Naive thymus-derived CD4-positive, alpha-beta T cell (primary cell): ENCODE measurements around the gene RNASE3. TPM values are rescaled to one million over a fixed set of nuclear protein-coding genes. Genes with fewer than 3 reads are reported as not detected.
"Not testable (repeated sequence)": the region's sequence is repeated elsewhere in the genome, so short reads cannot be mapped to it uniquely, and the experiment has no call there.

Experiments used
- ATAC-seq: fragments of 150-1000 bp; cut with Tn5 transposase; 2 replicates; pipeline ENCODE4 v1.10.0; 2021; ENCODE audit warnings: mild to moderate bottlenecking, moderate library complexity
- CTCF ChIA-PET: fragments of 350-600 bp; sonication (Branson Sonifier 250); formaldehyde crosslinking; loops from one replicate; lab custom pipeline; 2021; ENCODE audit warnings: antibody characterized with exemption; lab: Charles Lee
- POLR2A ChIA-PET: fragments of 350-600 bp; sonication (Branson Sonifier 250); formaldehyde crosslinking; loops from one replicate; lab custom pipeline; 2021; ENCODE audit warnings: antibody characterized with exemption, inconsistent platforms; lab: Charles Lee
- DNase-seq, 9 donors: peaks; one replicate each; pipeline versions ENCODE4 v3.0.0 to v3.0.0-alpha.2; 2020 to 2022; ENCODE audit warnings: mixed read lengths in 1 of 9
- H3K27ac ChIP-seq: one replicate; pipeline ENCODE4 v1.7.0; 2013; ENCODE audit warnings: mild to moderate bottlenecking, low read depth, low read length, moderate library complexity
- H3K27me3 ChIP-seq, 2 donors: one replicate each; pipeline ENCODE4 v1.7.0; 2013; ENCODE audit warnings: low read length in 2 of 2, mild to moderate bottlenecking in 2 of 2, moderate library complexity in 2 of 2; ENCODE audit not compliant: control insufficient read depth in 2 of 2, insufficient read depth in 2 of 2
- H3K36me3 ChIP-seq, 3 experiments: 1 replicate in 2 of 3; 2 replicates in 1 of 3; pipeline ENCODE4 v1.7.0; 2013; ENCODE audit warnings: low read length in 3 of 3, mild to moderate bottlenecking in 3 of 3, moderate library complexity in 1 of 3; ENCODE audit not compliant: insufficient read depth in 3 of 3, control insufficient read depth in 2 of 3
- H3K4me1 ChIP-seq, 2 donors: one replicate each; pipeline ENCODE4 v1.7.0; 2013; ENCODE audit warnings: low read length in 2 of 2, mild to moderate bottlenecking in 2 of 2, moderate library complexity in 1 of 2; ENCODE audit not compliant: control insufficient read depth in 2 of 2, insufficient read depth in 2 of 2
- H3K4me3 ChIP-seq: 2 replicates; pipeline ENCODE4 v1.7.0; 2013; ENCODE audit warnings: mild to moderate bottlenecking, low read length
- H3K9me3 ChIP-seq, 3 experiments: 1 replicate in 2 of 3; 2 replicates in 1 of 3; pipeline ENCODE4 v1.7.0; 2013; ENCODE audit warnings: low read length in 3 of 3; ENCODE audit not compliant: control insufficient read depth in 2 of 3
- H3K27ac Mint-ChIP-seq, 9 donors: one replicate each; pipeline ENCODE4 v1.8.0; 2020 to 2022; ENCODE audit warnings: mixed read lengths in 9 of 9, mild to moderate bottlenecking in 8 of 9, moderate library complexity in 5 of 9, inconsistent platforms in 2 of 9
- H3K27me3 Mint-ChIP-seq, 5 donors: one replicate each; pipeline ENCODE4 v1.8.0; 2021 to 2022; ENCODE audit warnings: mixed read lengths in 5 of 5, mild to moderate bottlenecking in 1 of 5
- H3K36me3 Mint-ChIP-seq, 5 donors: one replicate each; pipeline ENCODE4 v1.8.0; 2020 to 2022; ENCODE audit warnings: mixed read lengths in 5 of 5, mild to moderate bottlenecking in 3 of 5, inconsistent platforms in 1 of 5
- H3K4me1 Mint-ChIP-seq, 7 donors: one replicate each; pipeline ENCODE4 v1.8.0; 2020 to 2022; ENCODE audit warnings: mixed read lengths in 7 of 7, mild to moderate bottlenecking in 3 of 7, inconsistent platforms in 1 of 7
- H3K4me3 Mint-ChIP-seq, 10 donors: one replicate each; pipeline ENCODE4 v1.8.0; 2020 to 2022; ENCODE audit warnings: mild to moderate bottlenecking in 10 of 10, mixed read lengths in 10 of 10, moderate library complexity in 6 of 10, inconsistent platforms in 2 of 10
- H3K9me3 Mint-ChIP-seq, 11 donors: one replicate each; pipeline ENCODE4 v1.8.0; 2020 to 2022; ENCODE audit warnings: mixed read lengths in 11 of 11, mild to moderate bottlenecking in 4 of 11, inconsistent platforms in 1 of 11, moderate library complexity in 1 of 11
- intact Hi-C, 2 donors: fragments of 100-400 bp; cut with micrococcal nuclease; formaldehyde crosslinking; loops; one replicate each; pipeline ENCODE4 v1.15.1; 2023
- polyA plus RNA-seq, 2 donors: library from polyadenylated mRNA; unstranded; fragments of 300-500 nt; fragmentation: Illumina TruSeq; gene quantifications; one replicate each; pipeline ENCODE4 v1.2.3, GENCODE V29; 2021
- total RNA-seq, 6 experiments: library from RNA in 5 of 6; stranded (reverse) in 5 of 6; gene quantifications; 1 replicate in 5 of 6; 2 replicates in 1 of 6; pipeline ENCODE4 v1.2.3 and lab custom pipeline; 2021 to 2026

RNASE3 gene
- 1 to 10 TPM in 1 of 5 experiments, not detected in 4; 1.1 TPM for total RNA-seq
- polyA plus RNA-seq, result not detected
- total RNA-seq (lab: John Stamatoyannopoulos, UW), result not detected

DNA sequence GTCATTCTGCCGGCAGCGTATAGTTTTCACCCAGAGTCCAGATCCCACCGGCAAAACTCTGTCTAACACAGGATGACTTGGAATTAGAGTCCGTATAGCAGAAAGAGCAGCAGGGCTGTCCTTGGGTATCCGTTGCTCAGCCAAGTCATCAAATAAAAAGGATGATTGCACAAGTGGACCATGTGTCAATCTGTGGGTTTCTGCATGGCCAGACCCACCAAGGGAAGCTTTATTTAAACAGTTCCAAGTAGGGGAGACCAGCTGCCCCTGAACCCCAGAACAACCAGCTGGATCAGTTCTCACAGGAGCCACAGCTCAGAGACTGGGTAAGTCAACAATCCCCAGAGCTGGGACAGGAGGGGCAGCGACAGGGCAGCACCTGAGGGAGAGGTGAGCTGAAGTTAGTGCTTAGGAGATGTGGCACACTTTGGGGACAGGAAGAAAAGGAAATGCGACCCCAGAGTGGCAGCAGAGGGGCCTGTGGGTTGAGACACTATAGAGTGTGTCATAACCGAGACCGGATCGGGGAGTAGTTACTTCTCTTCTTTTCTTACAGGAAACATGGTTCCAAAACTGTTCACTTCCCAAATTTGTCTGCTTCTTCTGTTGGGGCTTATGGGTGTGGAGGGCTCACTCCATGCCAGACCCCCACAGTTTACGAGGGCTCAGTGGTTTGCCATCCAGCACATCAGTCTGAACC, at the start of gene RNASE3:
Gene RNASE3 (plus strand): TSS at position 260 of the 700 bp plus-strand sequence. CDS start 302 bp downstream, at position 562.
- intact Hi-C loops, H3K27ac ChIP-seq, H3K4me3 ChIP-seq, H3K4me1 Mint-ChIP-seq, H3K27ac Mint-ChIP-seq, POLR2A ChIA-PET, H3K36me3 ChIP-seq, H3K4me1 ChIP-seq, H3K27me3 ChIP-seq, H3K9me3 ChIP-seq, H3K9me3 Mint-ChIP-seq, H3K36me3 Mint-ChIP-seq, H3K4me3 Mint-ChIP-seq, CTCF ChIA-PET, DNase-seq: not testable (repeated sequence)
- H3K27me3 Mint-ChIP-seq, result peaks cover 6 to 33% (median 28%) of the 10 kb centered on the region in 5 donors
- peak; percentile 36 for ATAC-seq

- H3K4me1 ChIP-seq, result no peaks in the 10 kb centered on the region
- CTCF ChIA-PET, result interaction anchor here (1.1 to 1.2 kb wide), 2 partner anchors 11 to 86 kb away, joined by 4 read pairs; no protein-coding TSS in a partner anchor
- H3K27ac ChIP-seq, result no peak overlapping the region
- no peaks in the 10 kb centered on the region for H3K4me1 Mint-ChIP-seq
- no peak overlapping the region for H3K4me3 ChIP-seq
- intact Hi-C loops, result no loop called here
- H3K9me3 Mint-ChIP-seq, result no peaks in the 10 kb centered on the region
- peak overlapping the region in 1 of 9 donors; percentile 12 for H3K27ac Mint-ChIP-seq
- H3K36me3 ChIP-seq, result no peaks in the 10 kb centered on the region
- ATAC-seq (no peak), DNase-seq (no peak)
- no peaks in the 10 kb centered on the region for H3K27me3 ChIP-seq
- POLR2A ChIA-PET, result no interaction called here
- no peaks in the 10 kb centered on the region for H3K9me3 ChIP-seq
- peaks cover 0 to 20% (median 7%) of the 10 kb centered on the region in 5 donors for H3K27me3 Mint-ChIP-seq
- peak overlapping the region in 1 of 10 donors; percentile 6 for H3K4me3 Mint-ChIP-seq
- no peaks in the 10 kb centered on the region for H3K36me3 Mint-ChIP-seq
These were observed 44.6 kb upstream of the RNASE3 start for GRCh38 chr14:20846560-20846959.

GRCh38 chr14:20848316-20848954, 42.8 kb upstream of the RNASE3 start:
- H3K36me3 Mint-ChIP-seq, result no peaks in the 10 kb centered on the region
- H3K4me1 Mint-ChIP-seq, result no peaks in the 10 kb centered on the region
- intact Hi-C loops, result no loop called here
- DNase-seq, result no peak
- H3K9me3 Mint-ChIP-seq, result no peaks in the 10 kb centered on the region
- H3K27me3 ChIP-seq, result no peaks in the 10 kb centered on the region
- no peaks in the 10 kb centered on the region for H3K36me3 ChIP-seq
- H3K27ac Mint-ChIP-seq, result peak overlapping the region in 1 of 9 donors; percentile 63
- H3K27me3 Mint-ChIP-seq, result peaks cover 0 to 18% (median 7%) of the 10 kb centered on the region in 5 donors
- no peaks in the 10 kb centered on the region for H3K9me3 ChIP-seq
- H3K4me1 ChIP-seq, result no peaks in the 10 kb centered on the region
- H3K27ac ChIP-seq, result no peak overlapping the region
- ATAC-seq, result peak; percentile 75
- no peak overlapping the region for H3K4me3 ChIP-seq
- CTCF ChIA-PET, result interaction anchor here (1.8 kb wide), 1 partner anchor 9 kb away, joined by 5 read pairs; no protein-coding TSS in a partner anchor
- no peak overlapping the region for H3K4me3 Mint-ChIP-seq
- POLR2A ChIA-PET, result no interaction called here

DNA sequence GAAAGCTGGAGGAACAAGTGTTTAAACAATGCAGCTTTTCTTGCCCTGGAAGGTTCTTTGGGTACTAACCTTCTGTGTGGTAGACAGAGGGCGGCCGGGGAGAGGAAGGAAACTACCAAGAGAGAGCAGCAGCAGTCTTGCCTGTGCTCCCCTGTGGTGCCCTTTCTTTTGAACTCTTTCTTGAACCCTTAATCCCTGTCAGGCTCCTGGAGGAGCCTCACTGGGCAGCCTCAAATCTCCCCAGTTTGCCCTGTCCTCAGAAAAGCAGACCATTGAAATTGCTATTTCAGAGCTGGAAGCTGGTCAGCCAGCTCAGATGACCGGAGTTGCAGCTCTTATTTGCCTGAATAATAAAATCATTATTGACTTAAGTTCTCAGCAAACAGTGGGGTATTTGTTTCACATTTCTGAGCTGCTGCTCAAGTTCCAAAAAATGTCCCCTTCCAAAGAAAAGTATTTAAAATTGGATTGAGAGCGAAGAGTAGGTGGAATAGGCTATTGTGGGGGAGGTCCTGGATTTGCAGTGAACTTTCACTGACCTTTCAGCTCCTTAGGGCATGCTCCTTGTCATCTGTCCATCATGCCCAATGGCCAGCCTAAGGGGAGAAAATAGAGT, 42.1 kb upstream of the RNASE3 start:
- no peak overlapping the region for H3K27ac Mint-ChIP-seq
- Histone ChIP-seq H3K27me3 (no peaks in the 10 kb centered on the region), H3K4me3 (no peak overlapping the region), H3K36me3 (no peaks in the 10 kb centered on the region), H3K4me1 (no peaks in the 10 kb centered on the region), H3K9me3 (no peaks in the 10 kb centered on the region), H3K27ac (no peak overlapping the region)
- intact Hi-C loops, result no loop called here
- H3K27me3 Mint-ChIP-seq, result peaks cover 0 to 18% (median 7%) of the 10 kb centered on the region in 5 donors
- H3K9me3 Mint-ChIP-seq, result no peaks in the 10 kb centered on the region
- no peaks in the 10 kb centered on the region for H3K4me1 Mint-ChIP-seq
- no peak for ATAC-seq
- H3K36me3 Mint-ChIP-seq, result no peaks in the 10 kb centered on the region
- DNase-seq, result no peak
- no peak overlapping the region for H3K4me3 Mint-ChIP-seq
- POLR2A ChIA-PET, result no interaction called here
- CTCF ChIA-PET, result interaction anchor here (1.1 to 1.8 kb wide), 2 partner anchors 9 to 24 kb away, joined by 3 to 5 read pairs; no protein-coding TSS in a partner anchor

DNA sequence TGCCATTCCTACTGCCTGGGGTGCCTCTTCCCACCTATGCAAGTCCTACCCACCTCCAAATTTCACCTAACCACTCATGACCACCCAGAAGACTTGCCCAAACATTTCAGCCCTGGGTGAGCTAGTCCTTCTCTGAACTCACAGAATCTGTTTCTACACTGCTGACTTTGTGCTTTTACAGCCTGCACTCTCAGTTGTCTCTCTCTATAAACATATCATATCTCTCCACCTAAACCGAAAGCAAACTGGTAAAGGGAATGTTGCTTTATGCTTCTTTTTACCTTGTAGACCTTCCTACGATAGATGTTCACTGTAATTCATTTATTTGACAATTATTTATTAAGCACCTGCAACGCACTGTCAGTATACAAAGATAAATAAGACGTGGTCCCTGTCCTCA, 38.1 kb upstream of the RNASE3 start:
- Mint-ChIP-seq H3K36me3 (no peaks in the 10 kb centered on the region), H3K9me3 (no peaks in the 10 kb centered on the region), H3K4me3 (no peak overlapping the region), H3K27ac (no peak overlapping the region), H3K27me3 (peaks cover 7 to 28% (median 13%) of the 10 kb centered on the region in 5 donors), H3K4me1 (peaks cover 0 to 7% (median 0%) of the 10 kb centered on the region in 7 donors)
- ATAC-seq, result no peak
- Histone ChIP-seq H3K27ac (no peak overlapping the region), H3K9me3 (no peaks in the 10 kb centered on the region), H3K27me3 (no peaks in the 10 kb centered on the region), H3K4me1 (no peaks in the 10 kb centered on the region), H3K4me3 (no peak overlapping the region), H3K36me3 (no peaks in the 10 kb centered on the region)
- intact Hi-C loops, result no loop called here
- CTCF ChIA-PET, result no interaction called here
- POLR2A ChIA-PET, result interaction anchor here (0.6 kb wide), 1 partner anchor 297 kb away, joined by 3 read pairs; no protein-coding TSS in a partner anchor
- no peak for DNase-seq

DNA sequence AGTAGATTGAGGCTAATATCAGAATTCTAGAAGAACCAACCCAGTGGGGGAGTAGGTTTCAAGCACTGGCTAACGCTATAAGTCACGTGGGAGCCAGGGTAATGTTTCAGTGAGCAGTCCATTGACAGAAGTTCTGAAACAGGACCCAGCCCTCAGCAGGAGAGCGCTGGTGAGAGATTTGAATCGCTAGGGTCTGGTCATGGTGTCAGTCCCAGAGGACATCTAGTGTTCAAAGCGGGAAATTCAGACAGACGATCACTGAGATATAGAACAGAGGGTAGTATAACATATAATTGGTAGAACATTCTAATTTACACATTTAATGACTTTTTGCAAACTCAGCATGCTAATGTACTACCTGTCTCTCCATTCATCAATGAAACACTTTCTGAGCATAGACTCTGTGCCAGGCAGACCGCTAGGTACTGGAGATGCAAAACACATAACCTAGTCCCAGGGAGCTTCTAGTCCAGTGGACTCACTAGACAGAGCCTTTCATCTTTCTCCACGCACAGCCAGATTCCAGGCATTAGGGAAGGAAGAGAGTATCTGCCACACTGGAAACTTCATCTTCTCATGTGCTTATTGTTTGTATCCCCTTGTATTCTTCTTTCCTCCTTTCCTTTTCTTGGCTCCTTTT, 35.4 kb upstream of the RNASE3 start:
- no peaks in the 10 kb centered on the region for H3K36me3 ChIP-seq
- H3K4me1 ChIP-seq, result no peaks in the 10 kb centered on the region
- intact Hi-C loops, result loop anchor here (1.0 to 5.0 kb wide), 5 partner anchors 97 to 528 kb away; no protein-coding TSS in a partner anchor
- CTCF ChIA-PET, result interaction anchor here (0.6 to 1.7 kb wide), 6 partner anchors 31 to 165 kb away, joined by 3 to 15 read pairs (median 4); no protein-coding TSS in a partner anchor
- Mint-ChIP-seq H3K4me1 (peaks cover 0 to 7% (median 0%) of the 10 kb centered on the region in 7 donors), H3K4me3 (no peak overlapping the region), H3K27ac (no peak overlapping the region), H3K9me3 (no peaks in the 10 kb centered on the region), H3K36me3 (no peaks in the 10 kb centered on the region), H3K27me3 (peaks cover 13 to 35% (median 28%) of the 10 kb centered on the region in 5 donors)
- ATAC-seq (peak; percentile 89), DNase-seq (peak in 7 of 9 donors; percentile 25 to 64 (median 47))
- no peaks in the 10 kb centered on the region for H3K9me3 ChIP-seq
- no peak overlapping the region for H3K4me3 ChIP-seq
- POLR2A ChIA-PET, result no interaction called here
- H3K27me3 ChIP-seq, result no peaks in the 10 kb centered on the region
- H3K27ac ChIP-seq, result no peak overlapping the region
